ENCODE results near the gene USP25. TPM values are rescaled to one million over a fixed set of nuclear protein-coding genes. Genes with fewer than 3 reads are reported as not detected.

Gene USP25
- total RNA-seq, 1 donor from 2014 or later: 54.5 TPM

DNA sequence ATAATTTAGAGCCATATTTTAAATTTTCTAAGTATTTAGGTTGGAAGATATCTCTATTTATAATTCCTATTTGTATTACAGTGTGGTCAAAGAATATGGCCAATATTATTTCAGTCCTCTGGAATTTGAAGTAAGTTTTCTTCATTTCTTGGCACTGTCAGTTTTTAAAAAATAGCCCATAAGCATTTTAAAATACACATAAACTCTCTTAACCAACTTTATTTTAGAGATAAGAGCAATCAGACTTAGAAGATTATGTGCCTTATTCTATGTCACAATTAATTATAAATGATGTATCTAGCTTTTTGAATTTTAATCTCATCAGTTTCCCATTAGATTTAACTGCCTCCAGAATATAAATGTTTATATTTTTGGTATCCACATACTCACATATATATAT is 130.8 kb downstream of the USP25 start:
- no peak for FAIRE-seq
- Histone ChIP-seq H3K27me3 (ENCODE audit: control insufficient read depth, insufficient read depth, low read length) (no peaks in the 10 kb centered on the region), H3K36me3 (ENCODE audit: control insufficient read depth, insufficient read depth, low read length) (no peaks in the 10 kb centered on the region), H3K4me3 (ENCODE audit: low read depth, low read length) (no peak overlapping the region)
- TF ChIP-seq, protein P1, sequence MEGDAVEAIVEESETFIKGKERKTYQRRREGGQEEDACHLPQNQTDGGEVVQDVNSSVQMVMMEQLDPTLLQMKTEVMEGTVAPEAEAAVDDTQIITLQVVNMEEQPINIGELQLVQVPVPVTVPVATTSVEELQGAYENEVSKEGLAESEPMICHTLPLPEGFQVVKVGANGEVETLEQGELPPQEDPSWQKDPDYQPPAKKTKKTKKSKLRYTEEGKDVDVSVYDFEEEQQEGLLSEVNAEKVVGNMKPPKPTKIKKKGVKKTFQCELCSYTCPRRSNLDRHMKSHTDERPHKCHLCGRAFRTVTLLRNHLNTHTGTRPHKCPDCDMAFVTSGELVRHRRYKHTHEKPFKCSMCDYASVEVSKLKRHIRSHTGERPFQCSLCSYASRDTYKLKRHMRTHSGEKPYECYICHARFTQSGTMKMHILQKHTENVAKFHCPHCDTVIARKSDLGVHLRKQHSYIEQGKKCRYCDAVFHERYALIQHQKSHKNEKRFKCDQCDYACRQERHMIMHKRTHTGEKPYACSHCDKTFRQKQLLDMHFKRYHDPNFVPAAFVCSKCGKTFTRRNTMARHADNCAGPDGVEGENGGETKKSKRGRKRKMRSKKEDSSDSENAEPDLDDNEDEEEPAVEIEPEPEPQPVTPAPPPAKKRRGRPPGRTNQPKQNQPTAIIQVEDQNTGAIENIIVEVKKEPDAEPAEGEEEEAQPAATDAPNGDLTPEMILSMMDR (IDR thresholded peaks at IDR 0.05; ENCODE audit: insufficient read depth, low read length, severe bottlenecking): no peak
- no peak for DNase-seq (ENCODE audit: low read depth)

DNA sequence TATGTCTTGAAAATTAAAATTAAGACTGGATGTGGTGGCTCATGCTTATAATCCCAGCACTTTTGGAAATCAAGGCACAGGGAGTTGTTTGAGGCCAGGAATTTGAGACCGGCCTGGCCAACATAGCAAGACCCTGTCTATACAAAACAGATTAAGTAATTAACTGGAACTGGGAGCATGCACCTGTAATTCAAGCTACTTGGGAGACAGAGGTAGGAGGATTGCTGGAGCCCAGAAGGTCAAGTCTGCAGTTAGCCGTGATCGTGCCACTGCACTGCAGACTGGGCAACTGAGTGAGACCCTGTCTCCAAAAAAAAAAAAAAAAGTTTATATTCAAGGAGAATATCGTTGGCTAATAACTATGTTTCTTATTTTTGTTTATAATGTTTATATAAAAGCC is 139.2 kb downstream of the USP25 start:
- FAIRE-seq (no peak), DNase-seq (ENCODE audit: low read depth) (no peak)
- peaks cover 1% of the 10 kb centered on the region for H3K36me3 ChIP-seq (ENCODE audit: control insufficient read depth, insufficient read depth, low read length)
- TF ChIP-seq, protein P1 (IDR thresholded peaks at IDR 0.05; ENCODE audit: insufficient read depth, low read length, severe bottlenecking): no peak
- no peak overlapping the region for H3K4me3 ChIP-seq (ENCODE audit: low read depth, low read length)
- H3K27me3 ChIP-seq (ENCODE audit: control insufficient read depth, insufficient read depth, low read length): no peaks in the 10 kb centered on the region

DNA sequence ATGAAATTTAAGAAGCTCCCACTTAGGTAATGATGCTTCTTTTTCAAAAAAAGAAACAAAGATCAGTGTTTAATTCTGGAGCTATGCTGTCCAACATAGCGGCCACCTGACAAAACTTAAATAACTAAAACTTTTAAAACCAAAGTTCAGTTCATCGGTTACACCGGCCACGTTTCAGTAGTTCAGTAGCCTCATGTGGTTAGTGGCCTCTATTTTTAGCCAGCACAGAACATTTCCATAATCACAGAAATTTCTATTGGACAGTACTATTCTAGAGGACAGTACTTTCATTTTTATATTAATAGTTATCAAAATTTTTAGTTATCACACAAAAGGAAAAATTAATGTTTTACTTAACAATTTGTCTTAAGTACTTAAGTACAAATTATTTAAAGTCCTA is 141.0 kb downstream of the USP25 start:
- FAIRE-seq (no peak), DNase-seq (ENCODE audit: low read depth) (no peak)
- H3K27me3 ChIP-seq (ENCODE audit: control insufficient read depth, insufficient read depth, low read length): no peaks in the 10 kb centered on the region
- no peak overlapping the region for H3K4me3 ChIP-seq (ENCODE audit: low read depth, low read length)
- TF ChIP-seq, protein P1 (IDR thresholded peaks at IDR 0.05; ENCODE audit: insufficient read depth, low read length, severe bottlenecking): no peak
- peaks cover 1% of the 10 kb centered on the region for H3K36me3 ChIP-seq (ENCODE audit: control insufficient read depth, insufficient read depth, low read length)

DNA sequence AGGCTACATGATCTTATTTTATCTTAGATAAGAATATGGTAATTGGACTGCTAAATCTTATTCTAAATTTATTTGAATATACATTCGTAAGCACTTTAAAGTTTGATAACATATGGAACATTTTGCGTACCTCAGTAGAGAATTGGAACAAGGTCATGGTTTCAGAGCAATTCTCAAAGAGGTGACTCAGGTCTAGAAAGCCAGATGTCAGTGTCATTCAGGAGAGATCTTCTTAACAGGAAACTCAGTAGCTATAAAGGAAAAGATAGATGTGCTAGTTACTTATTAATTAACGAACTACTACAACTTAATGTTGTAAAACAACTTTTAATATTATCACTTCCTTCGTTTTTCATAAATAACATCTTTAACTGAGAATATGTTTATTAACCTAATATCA is 142.5 kb downstream of the USP25 start:
- no peak for FAIRE-seq
- Histone ChIP-seq H3K4me3 (ENCODE audit: low read depth, low read length) (no peak overlapping the region), H3K27me3 (ENCODE audit: control insufficient read depth, insufficient read depth, low read length) (no peaks in the 10 kb centered on the region), H3K36me3 (ENCODE audit: control insufficient read depth, insufficient read depth, low read length) (peaks cover 1% of the 10 kb centered on the region)
- TF ChIP-seq, protein P1 (IDR thresholded peaks at IDR 0.05; ENCODE audit: insufficient read depth, low read length, severe bottlenecking): no peak
- DNase-seq (ENCODE audit: low read depth): no peak

DNA sequence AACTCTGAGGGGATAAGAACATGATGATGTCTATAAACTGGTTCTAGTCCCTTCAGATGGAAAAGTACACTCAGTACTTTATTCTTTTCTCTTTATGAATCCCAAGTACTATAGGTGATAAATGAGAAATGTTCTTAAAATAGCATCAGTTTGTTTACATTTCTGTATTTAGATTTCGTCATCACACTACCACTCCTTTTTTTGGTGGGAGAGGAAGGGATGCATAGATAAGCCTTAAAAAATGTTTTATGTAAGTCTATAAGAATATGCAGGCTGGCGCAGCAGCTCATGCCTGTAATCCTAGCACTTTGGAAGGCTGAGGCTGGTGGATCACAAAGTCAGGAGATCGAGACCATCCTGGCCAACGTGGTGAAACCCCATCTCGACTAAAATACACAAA is 144.8 kb downstream of the USP25 start:
- FAIRE-seq (no peak), DNase-seq (ENCODE audit: low read depth) (peak; percentile 64)
- no peak overlapping the region for H3K4me3 ChIP-seq (ENCODE audit: low read depth, low read length)
- H3K36me3 ChIP-seq (ENCODE audit: control insufficient read depth, insufficient read depth, low read length): peaks cover 1% of the 10 kb centered on the region
- no peaks in the 10 kb centered on the region for H3K27me3 ChIP-seq (ENCODE audit: control insufficient read depth, insufficient read depth, low read length)
- TF ChIP-seq, protein P1 (IDR thresholded peaks at IDR 0.05; ENCODE audit: insufficient read depth, low read length, severe bottlenecking): no peak

DNA sequence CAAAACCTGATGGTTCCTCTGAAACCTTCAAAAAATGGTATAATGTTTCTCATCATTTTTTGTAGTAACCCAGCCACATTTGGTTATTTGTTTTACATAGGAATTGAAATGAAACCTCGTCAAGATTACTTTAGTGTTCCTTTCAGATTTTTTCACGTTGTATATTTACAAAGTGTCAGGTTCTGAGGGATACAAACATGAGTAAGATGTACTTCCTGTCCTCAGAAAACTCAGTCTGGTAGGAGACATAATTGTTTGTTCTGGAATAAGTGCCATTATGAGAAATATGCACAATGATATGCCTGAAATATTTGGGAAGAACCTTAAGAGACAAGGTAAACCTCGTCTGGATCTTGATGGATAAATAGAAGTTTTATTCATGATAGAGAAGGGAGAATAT is 145.5 kb downstream of the USP25 start:
- peak; percentile 44 for DNase-seq (ENCODE audit: low read depth)
- H3K36me3 ChIP-seq (ENCODE audit: control insufficient read depth, insufficient read depth, low read length): peaks cover 1% of the 10 kb centered on the region
- no peak for FAIRE-seq
- H3K27me3 ChIP-seq (ENCODE audit: control insufficient read depth, insufficient read depth, low read length): no peaks in the 10 kb centered on the region
- TF ChIP-seq, protein P1 (IDR thresholded peaks at IDR 0.05; ENCODE audit: insufficient read depth, low read length, severe bottlenecking): no peak
- no peak overlapping the region for H3K4me3 ChIP-seq (ENCODE audit: low read depth, low read length)

Measured in bronchial epithelial cell (primary cell).